ENCODE results near the gene ALG14.

DNA sequence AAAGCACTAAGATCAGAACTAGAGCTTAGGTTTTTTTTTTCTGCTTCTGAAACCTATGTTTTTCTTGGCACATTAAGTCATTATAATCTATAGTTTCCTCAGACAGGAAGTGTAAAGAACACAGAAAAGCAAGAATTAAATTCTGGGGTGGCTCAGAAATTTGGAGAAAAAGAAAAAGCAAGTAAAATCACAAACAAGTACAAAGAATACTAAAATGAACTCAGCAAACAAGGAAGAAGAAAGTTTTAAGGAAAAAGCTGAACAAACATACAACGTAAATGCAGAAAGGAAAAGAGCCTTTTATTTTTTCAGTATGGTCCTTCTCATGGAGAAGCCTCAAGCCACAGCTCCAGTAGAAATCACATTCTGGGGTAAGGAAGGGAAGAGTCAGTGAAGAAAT is 137.3 kb downstream of the ALG14 start:
- TF ChIP-seq, protein P1, sequence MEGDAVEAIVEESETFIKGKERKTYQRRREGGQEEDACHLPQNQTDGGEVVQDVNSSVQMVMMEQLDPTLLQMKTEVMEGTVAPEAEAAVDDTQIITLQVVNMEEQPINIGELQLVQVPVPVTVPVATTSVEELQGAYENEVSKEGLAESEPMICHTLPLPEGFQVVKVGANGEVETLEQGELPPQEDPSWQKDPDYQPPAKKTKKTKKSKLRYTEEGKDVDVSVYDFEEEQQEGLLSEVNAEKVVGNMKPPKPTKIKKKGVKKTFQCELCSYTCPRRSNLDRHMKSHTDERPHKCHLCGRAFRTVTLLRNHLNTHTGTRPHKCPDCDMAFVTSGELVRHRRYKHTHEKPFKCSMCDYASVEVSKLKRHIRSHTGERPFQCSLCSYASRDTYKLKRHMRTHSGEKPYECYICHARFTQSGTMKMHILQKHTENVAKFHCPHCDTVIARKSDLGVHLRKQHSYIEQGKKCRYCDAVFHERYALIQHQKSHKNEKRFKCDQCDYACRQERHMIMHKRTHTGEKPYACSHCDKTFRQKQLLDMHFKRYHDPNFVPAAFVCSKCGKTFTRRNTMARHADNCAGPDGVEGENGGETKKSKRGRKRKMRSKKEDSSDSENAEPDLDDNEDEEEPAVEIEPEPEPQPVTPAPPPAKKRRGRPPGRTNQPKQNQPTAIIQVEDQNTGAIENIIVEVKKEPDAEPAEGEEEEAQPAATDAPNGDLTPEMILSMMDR (IDR thresholded peaks at IDR 0.05), result no peak
- TF ChIP-seq POLR2A (IDR thresholded peaks at IDR 0.05), result no peak
